Uterus (tissue), 2 donors: ENCODE results near the gene HOOK1.

ENCODE experiments used
- CTCF ChIP-seq, 4 experiments: fragments of 200-600 bp in 2 of 4; fragments of 450-650 bp in 2 of 4; sonication (generic) in 2 of 4; IDR thresholded peaks; one replicate each; pipeline ENCODE4 v1.5.1; 2016 to 2019; ENCODE audit warnings: antibody characterized with exemption in 4 of 4, mild to moderate bottlenecking in 2 of 4, moderate library complexity in 1 of 4
- POLR2A ChIP-seq, 2 donors: fragments of 450-650 bp; IDR thresholded peaks; one replicate each; pipeline ENCODE4 v1.6.1; 2016; ENCODE audit warnings: antibody characterized with exemption in 2 of 2, mild to moderate bottlenecking in 1 of 2, moderate library complexity in 1 of 2

GRCh38 chr1:59779949-59780348 is 34.8 kb upstream of the HOOK1 start:
- no peak for TF ChIP-seq CTCF (IDR thresholded peaks at IDR 0.05)
- no peak for TF ChIP-seq POLR2A (IDR thresholded peaks at IDR 0.05)
